Muscle of back (tissue), 11 donors: ENCODE measurements around the gene ANKRD44. TPM values are rescaled to one million over a fixed set of nuclear protein-coding genes. Genes with fewer than 3 reads are reported as not detected.

ENCODE experiments used
- DNase-seq, 3 donors: peaks; one replicate each; pipeline versions ENCODE4 v3.0.0 to v3.0.0-alpha.2; 2013
- polyA plus RNA-seq, 10 donors: library from polyadenylated mRNA; unstranded; fragments of 120-200 nt; gene quantifications; one replicate each; pipeline ENCODE4 v1.2.1, GENCODE V29; 2013; ENCODE audit not compliant: insufficient read length in 10 of 10

The ANKRD44 gene
- polyA plus RNA-seq, 10 donors, result 8.9 to 27.0 (median 16.6) TPM

DNA sequence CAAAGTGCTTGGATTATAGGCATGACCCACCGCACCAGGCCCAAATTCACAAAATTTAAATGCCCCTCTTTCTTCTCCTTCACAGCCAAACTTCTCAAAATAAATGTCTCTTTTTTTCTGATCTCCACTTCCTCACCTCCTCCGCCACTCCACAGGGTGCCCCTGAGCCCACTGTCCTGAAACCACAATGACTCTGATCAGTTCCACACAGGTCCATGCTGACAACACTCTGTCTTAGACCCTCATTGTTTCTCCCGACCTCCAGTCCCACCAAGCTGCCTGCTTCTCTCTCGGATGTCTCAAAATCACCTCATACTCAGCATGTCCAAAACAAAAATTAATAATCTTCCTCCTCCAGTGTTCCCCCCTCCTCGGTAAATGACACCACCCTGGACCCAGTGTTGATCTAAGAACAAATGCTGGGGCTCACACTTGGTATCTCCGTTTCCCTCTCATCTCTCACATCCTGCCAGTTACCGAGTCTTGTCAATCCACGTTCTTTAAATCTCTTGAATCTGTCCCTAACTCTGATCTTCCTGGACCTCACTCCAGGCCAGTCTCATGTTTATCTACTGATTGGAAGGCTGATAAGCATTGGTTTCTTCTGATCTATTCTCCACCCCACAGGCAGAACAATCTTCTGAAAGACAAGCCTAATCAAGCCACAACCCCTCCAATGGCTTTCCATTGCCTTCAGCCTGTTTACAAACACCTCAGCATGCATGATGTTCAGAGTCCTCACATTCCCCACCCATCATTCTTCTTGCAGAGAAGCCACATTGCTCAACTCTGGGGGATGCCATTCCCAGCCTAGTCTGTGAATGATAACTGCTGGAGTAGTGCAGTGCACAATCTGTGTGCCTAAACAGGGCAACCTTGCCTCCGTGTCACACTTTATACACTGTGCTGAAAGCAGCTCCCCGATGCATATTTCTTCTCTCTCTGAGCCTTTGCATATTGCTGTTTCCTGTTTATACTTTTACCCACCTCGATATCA is 12.4 kb upstream of the ANKRD44 start:
- DNase-seq, result no peak

DNA sequence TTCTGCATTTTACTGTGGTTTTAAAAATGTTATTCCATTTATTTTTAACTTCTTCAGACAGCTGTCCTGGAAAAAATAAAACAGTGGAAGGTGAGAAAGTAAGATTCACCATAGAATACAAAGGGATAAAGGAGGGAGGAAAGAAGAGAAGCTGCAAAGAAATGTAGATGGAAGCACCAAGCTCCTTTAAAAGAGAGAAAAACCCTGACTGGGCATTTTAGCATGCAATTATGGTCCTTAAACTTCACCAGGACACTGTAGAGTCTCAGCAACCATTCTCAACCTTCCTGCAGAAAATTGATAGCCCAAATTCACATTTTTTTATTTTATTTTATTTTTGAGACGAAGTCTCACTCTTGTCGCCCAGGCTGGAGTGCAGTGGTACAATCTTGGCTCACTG is 11.6 kb upstream of the ANKRD44 start:
- DNase-seq, result no peak

- no peak for DNase-seq
These were observed 4.8 kb upstream of the ANKRD44 start for GRCh38 chr2:197315371-197315770.

- no peak for DNase-seq
These were observed 1.6 kb upstream of the ANKRD44 start for GRCh38 chr2:197312186-197312585.

DNA sequence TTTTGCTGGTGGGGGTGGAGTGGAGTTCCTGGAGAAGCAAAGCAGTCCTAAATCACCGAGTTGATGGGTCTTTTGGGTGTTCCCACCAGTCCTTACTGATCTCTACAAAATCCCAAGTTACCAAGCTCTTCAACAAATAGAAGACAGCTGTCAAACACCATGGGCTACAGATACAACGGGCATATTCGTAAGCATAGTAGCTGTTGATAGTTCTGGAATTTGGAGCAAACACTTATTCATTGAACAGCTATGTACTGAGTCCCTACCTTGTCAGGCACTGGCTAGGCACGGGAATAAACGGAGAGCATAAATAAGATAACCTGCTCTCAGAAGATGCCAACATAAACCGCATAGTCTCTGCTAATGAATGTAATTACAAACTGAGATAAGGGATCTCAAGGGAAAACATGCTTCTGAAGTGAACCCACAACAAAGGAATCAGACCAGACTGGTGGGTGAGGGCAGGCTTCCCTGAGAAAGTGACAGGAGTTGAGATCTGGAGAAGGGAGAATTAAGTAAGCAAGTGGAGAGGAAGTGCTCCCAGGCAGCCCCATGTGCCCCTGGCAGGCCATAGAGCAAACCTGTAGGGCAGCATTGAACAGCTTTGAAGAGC is 947 bp upstream of the ANKRD44 start:
- DNase-seq, result no peak

GRCh38 chr2:197310987-197311420 is 424 bp upstream of the ANKRD44 start:
- peak in 1 of 3 donors; percentile 58 for DNase-seq

DNA sequence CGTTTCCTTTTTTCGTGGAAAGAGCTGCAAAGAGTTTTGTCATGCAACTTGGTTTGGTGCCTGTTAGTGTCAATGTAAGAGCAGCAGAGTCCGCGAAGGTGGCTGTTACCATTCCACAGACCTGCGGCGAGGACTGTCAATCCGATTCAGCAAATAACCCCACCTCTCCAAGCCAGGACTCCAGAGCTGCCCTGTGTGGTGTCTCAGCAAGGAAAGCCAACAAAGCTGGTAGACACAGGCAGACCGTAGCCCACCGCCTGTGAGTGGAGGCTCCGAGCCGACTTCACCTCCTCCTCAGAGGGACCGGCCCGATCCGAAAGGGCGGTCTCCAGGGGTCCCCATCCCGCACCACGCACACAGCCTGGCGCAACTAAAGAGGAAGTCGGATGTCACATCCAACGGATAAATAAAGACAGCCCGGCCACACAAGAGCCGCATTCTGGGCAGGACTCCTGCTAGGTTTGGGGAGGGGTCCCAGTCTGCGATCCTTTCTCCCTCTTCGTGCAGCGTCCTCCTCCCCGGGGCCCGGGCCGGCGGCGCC is 819 bp downstream of the ANKRD44 start:
- peak in 1 of 3 donors; percentile 69 for DNase-seq

- DNase-seq, result peak in 1 of 3 donors; percentile 55
These were observed 1.4 kb downstream of the ANKRD44 start for GRCh38 chr2:197308996-197309690.

- DNase-seq, result no peak
These were observed 2.0 kb downstream of the ANKRD44 start for GRCh38 chr2:197308585-197308984.

DNA sequence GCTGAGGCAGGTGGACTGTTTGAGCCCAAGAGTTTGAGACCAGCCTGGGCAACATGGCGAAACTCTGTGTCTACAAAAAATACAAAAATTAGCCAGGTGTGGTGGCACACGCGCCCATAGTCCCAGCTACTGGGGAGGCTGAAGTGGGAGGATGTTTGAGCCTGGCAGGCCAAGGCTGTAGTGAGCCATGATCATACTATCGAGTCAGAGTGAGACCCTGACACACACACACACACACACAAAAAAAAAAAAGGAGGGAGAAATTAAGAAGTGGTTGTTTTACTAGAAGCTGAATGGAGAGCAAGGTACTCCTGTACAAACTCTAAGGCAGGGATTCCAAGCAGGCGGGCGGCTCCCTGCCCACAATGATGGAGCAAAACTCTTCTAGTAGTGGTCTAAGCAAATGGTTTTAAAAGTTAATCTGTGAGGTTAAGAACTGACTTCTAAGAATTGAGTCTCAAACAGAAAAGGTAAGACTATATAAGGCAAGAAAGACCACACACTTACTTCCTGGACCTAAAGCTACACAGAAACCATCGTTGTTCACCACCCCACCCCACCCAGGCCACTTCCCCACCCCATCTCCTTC is 2.6 kb downstream of the ANKRD44 start:
- no peak for DNase-seq

- DNase-seq, result no peak
These were observed 3.2 kb downstream of the ANKRD44 start for GRCh38 chr2:197307236-197307932.

- no peak for DNase-seq
These were observed 3.9 kb downstream of the ANKRD44 start for GRCh38 chr2:197306696-197307040.

DNA sequence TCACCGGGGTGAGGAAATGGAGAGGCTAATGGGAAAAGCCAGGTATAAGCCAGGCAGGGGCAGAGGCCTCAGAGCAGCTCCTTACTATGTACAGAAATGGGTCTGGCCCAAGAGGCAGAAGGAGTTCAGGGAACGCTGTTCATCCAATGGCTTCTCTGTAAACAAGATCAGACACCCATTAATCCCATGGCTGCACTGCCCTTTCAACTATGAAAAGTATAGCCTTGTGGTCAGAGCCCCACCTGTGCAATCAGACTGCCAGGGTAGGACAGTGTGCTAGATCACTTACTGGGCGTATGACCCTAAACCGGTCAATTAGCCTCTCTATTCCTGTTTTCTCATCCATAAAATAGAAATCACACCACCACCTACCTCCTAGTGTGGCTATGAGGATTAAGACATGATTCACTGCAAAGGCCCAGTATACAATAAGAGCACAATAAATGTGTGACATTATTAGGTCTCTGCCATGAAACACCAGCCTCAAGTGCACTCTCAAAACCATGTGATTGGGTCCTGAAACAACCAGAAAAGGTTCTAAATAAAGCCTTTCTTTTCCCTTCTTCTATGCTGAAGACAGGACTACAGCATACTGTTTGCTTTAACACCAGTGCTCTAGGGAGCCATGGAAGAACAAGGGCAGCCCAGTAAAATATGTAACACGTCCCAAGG is 4.4 kb downstream of the ANKRD44 start:
- no peak for DNase-seq

GRCh38 chr2:197304556-197305011 is 6.0 kb downstream of the ANKRD44 start:
- DNase-seq, result no peak

DNA sequence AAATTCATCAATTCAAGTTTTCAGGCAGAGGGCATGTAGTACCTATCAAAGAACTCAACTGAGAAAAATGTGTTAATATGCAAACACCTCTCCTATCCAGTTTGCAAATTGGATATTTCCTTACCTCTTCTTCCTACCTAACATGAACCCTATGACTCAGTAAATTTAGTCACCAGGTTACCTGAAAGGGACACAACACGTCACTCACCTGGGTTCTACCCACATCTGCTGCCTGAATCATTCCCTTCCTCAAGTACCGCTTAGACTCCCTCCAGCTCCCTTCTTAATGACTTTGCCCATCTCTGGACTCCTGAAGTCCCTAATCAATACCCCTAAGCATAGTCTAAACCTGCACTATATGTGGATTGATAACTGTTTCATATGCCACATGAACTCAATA is 10.4 kb downstream of the ANKRD44 start:
- DNase-seq, result no peak

DNA sequence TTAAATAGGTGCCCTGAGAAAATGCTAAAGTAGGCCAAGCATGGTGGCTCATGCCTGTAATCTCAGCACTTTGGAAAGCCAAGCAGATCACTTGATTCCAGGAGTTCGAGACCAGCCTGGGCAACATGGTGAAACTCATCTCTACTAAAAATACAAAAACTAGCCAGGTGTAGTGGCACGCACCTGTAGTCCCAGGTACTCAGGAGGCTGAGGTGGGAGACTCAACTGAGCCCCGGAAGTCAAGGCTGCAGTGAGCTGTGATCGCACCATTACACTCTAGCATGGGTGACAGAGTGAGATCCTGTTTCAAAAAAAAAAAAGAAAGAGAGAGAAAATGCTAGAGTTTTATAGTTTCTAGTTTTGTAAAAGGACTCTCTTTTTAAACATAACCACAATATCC is 12.0 kb downstream of the ANKRD44 start:
- no peak for DNase-seq

GRCh38 chr2:197297772-197298318 is 12.7 kb downstream of the ANKRD44 start:
- no peak for DNase-seq

DNA sequence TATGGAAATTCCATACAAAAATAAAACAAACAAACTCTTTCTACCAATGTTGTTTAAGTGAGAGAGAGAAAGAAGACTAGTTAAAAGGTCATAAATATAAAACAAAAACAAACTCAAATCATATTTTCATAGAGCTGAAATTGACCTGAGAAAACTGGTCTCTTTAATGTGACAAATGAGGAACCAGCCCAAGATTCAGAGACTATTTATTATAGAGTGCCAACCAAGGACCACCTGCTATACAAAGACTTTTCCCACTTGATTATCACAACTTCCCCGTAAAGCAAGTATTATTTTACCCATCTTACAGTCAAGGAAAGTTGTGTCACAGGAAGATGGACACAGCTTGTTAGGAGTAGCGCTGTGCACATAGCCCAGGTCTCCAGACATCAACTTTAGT is 13.3 kb downstream of the ANKRD44 start:
- DNase-seq, result no peak

DNA sequence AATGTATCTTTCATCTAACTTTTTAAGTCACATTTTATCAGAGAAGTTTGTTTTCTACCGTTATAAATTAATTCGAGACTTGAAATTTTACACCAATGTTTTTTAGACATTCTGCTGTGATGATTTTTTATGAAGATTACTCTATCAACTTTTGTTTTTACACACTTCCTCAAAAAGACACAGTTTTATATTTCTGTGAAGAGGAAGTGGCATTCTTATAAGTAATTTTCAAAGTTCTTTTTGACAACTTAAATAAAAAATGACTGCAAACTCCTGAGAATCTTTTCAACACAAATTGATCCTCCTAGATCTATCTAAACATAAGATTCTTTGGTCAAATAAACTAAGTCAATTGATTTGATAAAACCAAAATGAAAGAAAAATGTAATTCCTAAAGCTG is 13.7 kb downstream of the ANKRD44 start:
- no peak for DNase-seq

GRCh38 chr2:197294260-197294659 is 16.3 kb downstream of the ANKRD44 start:
- DNase-seq, result no peak
